HG03095 (cell line): Measurements from ENCODE around the gene VAV2.

Experiments used
- ATAC-seq: cut with Tn5 transposase; IDR thresholded peaks from one replicate; pipeline ENCODE4 v1.9.1; 2021; ENCODE audit warnings: moderate library complexity; ENCODE audit not compliant: unreplicated experiment

The VAV2 gene

GRCh38 chr9:133857639-133858038 is 134.5 kb downstream of the VAV2 start:
- no peak for ATAC-seq

DNA sequence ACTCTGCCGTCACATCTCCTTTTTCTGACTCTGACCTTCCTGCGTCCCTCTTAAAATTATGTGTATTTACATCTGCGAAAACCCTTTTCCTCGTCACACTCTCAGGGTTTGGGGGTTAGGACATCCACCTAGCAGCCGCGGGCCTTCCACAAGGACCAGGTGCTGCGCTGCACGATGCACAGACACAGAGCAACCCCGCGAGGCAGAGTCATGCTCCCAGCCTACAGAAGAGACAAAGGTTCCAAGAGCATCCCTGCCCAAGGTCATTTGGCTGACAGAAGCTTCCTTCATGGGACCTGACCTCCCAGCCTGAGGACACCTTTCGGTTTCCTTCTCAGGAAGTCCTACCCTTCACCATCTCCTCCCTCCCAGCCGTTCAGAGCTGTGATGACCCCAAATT is 135.3 kb downstream of the VAV2 start:
- ATAC-seq = no peak

- no peak for ATAC-seq
These were observed 136.2 kb downstream of the VAV2 start for GRCh38 chr9:133855802-133856521.

- ATAC-seq = no peak
These were observed 136.8 kb downstream of the VAV2 start for GRCh38 chr9:133855371-133855770.

GRCh38 chr9:133854765-133855164 is 137.4 kb downstream of the VAV2 start:
- ATAC-seq = no peak

- ATAC-seq = no peak
These were observed 138.1 kb downstream of the VAV2 start for GRCh38 chr9:133854048-133854447.

- no peak for ATAC-seq
These were observed 138.8 kb downstream of the VAV2 start for GRCh38 chr9:133853331-133853730.

- no peak for ATAC-seq
These were observed 139.7 kb downstream of the VAV2 start for GRCh38 chr9:133852431-133852830.

DNA sequence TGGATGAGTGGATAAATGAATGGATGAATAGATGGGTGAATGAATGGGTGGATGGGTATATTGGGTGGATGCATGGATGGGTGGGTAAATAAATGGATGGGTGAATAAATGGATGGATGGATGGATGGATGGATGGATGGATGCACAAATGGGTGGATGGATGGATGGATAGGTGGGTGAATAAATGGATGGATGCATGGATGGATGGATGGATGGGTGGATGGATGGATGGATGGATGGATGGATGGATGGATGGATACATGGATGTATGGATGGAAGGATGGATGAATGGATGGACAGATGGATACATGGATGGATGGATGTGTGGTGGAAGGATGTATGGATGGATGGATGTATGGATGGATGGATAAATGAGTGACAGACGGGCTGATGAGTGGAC is 140.4 kb downstream of the VAV2 start:
- ATAC-seq = no peak

GRCh38 chr9:133850937-133851336 is 141.2 kb downstream of the VAV2 start:
- ATAC-seq = no peak

DNA sequence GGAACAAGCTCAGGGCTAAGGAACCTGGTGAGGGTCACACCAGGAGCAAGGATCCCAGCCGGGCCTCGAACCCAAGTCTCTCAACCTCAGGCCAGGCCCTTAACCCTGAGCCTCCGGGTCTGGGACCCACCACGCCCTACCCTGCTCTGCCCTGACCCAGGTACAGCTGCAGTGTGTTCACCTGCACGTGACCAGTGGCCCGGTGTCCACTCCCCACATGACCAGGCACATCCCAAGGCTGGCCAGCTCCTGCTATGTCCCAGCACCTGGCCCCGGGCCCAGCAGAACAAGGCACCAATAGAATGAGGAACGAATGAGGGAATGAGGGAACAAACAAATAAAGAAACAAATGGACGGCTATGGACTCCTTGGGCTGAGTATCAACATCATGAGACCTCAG is 142.0 kb downstream of the VAV2 start:
- ATAC-seq = no peak

- no peak for ATAC-seq
These were observed 142.9 kb downstream of the VAV2 start for GRCh38 chr9:133849110-133849670.

- ATAC-seq = no peak
These were observed 143.5 kb downstream of the VAV2 start for GRCh38 chr9:133848471-133849109.

DNA sequence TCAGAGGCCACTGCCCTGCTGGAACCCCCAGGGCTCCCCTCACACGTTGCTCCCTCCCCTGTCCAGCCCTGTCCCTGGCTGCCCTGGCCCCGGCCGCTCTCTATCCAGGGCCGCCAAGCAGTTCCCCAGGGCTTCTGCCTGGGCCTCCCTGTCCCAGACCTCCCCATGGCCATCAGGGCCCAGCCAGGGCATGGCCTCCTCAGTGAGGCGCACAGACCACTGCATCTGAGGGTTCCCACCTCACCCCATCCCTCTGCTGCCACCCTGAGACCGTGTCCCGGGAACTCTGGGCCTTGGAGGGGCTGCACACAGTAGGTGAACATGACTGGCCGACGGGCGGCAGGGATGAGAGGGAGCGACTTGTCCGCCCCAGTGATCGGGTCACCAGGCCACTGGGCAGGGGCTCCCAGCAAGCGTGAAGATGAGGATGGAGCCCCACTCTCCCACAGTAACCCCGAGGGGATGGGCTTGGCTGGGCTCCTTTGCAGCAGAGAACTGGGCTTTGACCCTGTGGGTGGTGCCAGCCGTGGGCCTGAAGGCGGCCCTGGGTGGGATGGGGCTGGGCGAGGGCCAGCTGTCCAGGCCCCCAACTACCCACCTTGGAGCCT is 145.5 kb downstream of the VAV2 start:
- ATAC-seq = no peak

- ATAC-seq = no peak
These were observed 146.7 kb downstream of the VAV2 start for GRCh38 chr9:133845440-133845839.

GRCh38 chr9:133844881-133845410 is 147.2 kb downstream of the VAV2 start:
- no peak for ATAC-seq

- ATAC-seq = no peak
These were observed 147.7 kb downstream of the VAV2 start for GRCh38 chr9:133844398-133844784.

- ATAC-seq = no peak
These were observed 148.2 kb downstream of the VAV2 start for GRCh38 chr9:133843751-133844397.

DNA sequence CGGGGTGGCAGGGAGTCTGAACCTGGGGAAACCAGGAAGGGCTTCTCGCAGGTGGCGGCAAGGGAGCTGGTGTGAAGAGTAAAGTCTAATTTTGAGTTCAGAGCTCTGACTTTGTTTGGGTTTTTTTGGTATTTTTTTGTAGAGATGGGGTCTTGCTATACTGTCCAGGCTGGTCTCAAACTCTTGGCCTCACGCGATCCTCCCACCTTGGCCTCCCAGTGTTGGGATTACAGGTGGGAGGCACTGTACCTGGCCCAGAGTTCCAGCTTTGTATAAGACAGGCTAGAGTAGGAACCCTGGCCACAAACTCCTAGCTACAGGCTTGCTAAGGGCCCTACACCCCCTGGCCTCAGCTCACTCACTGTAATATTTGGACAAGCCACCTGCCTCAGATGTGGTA is 148.9 kb downstream of the VAV2 start:
- no peak for ATAC-seq

DNA sequence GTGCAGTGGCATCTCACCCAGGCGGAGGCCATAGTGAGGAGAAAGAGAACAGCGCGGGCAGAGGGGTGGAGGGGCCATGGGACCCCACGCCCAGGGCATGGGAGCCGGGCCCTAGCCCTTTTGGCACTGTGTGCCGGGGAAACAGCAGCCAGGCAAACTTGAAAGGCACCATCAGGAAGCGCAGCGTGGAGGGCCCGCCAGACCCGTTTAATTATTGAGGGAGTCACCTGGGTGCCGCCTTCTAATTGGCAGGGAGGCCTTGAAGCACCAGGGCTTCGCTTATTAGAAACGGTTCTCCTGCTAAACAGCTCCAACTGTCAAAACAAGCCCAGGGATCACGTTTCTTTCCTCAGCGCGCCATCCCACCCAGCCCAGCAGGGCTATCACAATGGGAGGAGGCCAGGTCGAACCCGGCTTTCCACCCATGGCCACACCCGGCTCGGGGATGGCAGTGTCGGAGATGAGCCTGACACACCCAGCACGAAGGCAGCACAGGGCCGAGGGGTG is 149.3 kb downstream of the VAV2 start:
- ATAC-seq = no peak

GRCh38 chr9:133842174-133842573 is 149.9 kb downstream of the VAV2 start:
- ATAC-seq = no peak
